ENCODE results near the gene KANSL1.
"Not testable (repeated sequence)": the region's sequence is repeated elsewhere in the genome, so short reads cannot be mapped to it uniquely, and the experiment has no call there.

KANSL1 gene

GRCh38 chr17:46024590-46024989 lies 168.6 kb downstream of the KANSL1 start:
- DNase-seq, result no peak

- peak in 6 of 56 donors; percentile 19 to 49 (median 35) for DNase-seq
Measured at GRCh38 chr17:46023783-46024388, 169.3 kb downstream of the KANSL1 start.

- DNase-seq, result not testable (repeated sequence)
Measured at GRCh38 chr17:46023366-46023765, 169.9 kb downstream of the KANSL1 start.

GRCh38 chr17:46020998-46021397 lies 172.2 kb downstream of the KANSL1 start:
- no peak for DNase-seq

GRCh38 chr17:46020023-46020761 lies 173.0 kb downstream of the KANSL1 start:
- DNase-seq, result no peak

GRCh38 chr17:46019408-46019925 lies 173.8 kb downstream of the KANSL1 start:
- DNase-seq, result not testable (repeated sequence)

GRCh38 chr17:46013502-46014165 lies 179.6 kb downstream of the KANSL1 start:
- DNase-seq, result peak in 20 of 56 donors; percentile 11 to 50 (median 26)

GRCh38 chr17:46013127-46013501 lies 180.1 kb downstream of the KANSL1 start:
- DNase-seq, result no peak

- no peak for DNase-seq
Measured at GRCh38 chr17:46012506-46013079, 180.6 kb downstream of the KANSL1 start.

- DNase-seq, result no peak
Measured at GRCh38 chr17:46011711-46012505, 181.3 kb downstream of the KANSL1 start.

- DNase-seq, result no peak
Measured at GRCh38 chr17:46010597-46011186, 182.5 kb downstream of the KANSL1 start.

- DNase-seq, result peak in 5 of 56 donors; percentile 23 to 38 (median 34)
Measured at GRCh38 chr17:46009681-46010596, 183.3 kb downstream of the KANSL1 start.

GRCh38 chr17:46008591-46008990 lies 184.6 kb downstream of the KANSL1 start:
- DNase-seq, result no peak

- DNase-seq, result no peak
Measured at GRCh38 chr17:46007461-46007965, 185.7 kb downstream of the KANSL1 start.

- not testable (repeated sequence) for DNase-seq
Measured at GRCh38 chr17:46006082-46006481, 187.1 kb downstream of the KANSL1 start.

GRCh38 chr17:46003907-46004748 lies 189.1 kb downstream of the KANSL1 start:
- DNase-seq, result peak in 53 of 56 donors; percentile 22 to 90 (median 72)

GRCh38 chr17:46002973-46003316 lies 190.3 kb downstream of the KANSL1 start:
- no peak for DNase-seq

GRCh38 chr17:46002311-46002972 lies 190.8 kb downstream of the KANSL1 start:
- peak in 47 of 56 donors; percentile 11 to 84 (median 48) for DNase-seq
